PFSK-1 (cell line): ENCODE data around the gene GZF1.

Experiments used
- FOXP2 ChIP-seq: optimal IDR thresholded peaks from 2 replicates; pipeline ENCODE3; 2011; ENCODE audit warnings: borderline replicate concordance, control low read depth, inconsistent platforms; ENCODE audit not compliant: insufficient read depth; ENCODE audit errors: extremely low read length, extremely low read depth
- POLR2AphosphoS5 ChIP-seq: IDR thresholded peaks from 2 replicates; pipeline ENCODE4 v1.6.1; 2012; ENCODE audit warnings: low read depth, mild to moderate bottlenecking, control low read depth, low read length, moderate library complexity
- REST ChIP-seq, 2 experiments: IDR thresholded peaks; 2 replicates each; pipeline versions ENCODE4 v1.6.1 to v1.8.0; 2011 to 2012; ENCODE audit warnings: low read depth in 2 of 2, low read length in 2 of 2, control low read depth in 1 of 2, inconsistent platforms in 1 of 2, mild to moderate bottlenecking in 1 of 2, moderate library complexity in 1 of 2; ENCODE audit not compliant: insufficient read depth in 1 of 2
- SIN3A ChIP-seq: IDR thresholded peaks from 2 replicates; pipeline ENCODE4 v1.6.1; 2012; ENCODE audit warnings: mild to moderate bottlenecking, low read length, moderate library complexity, borderline replicate concordance; ENCODE audit not compliant: insufficient read depth
- TAF1 ChIP-seq: IDR thresholded peaks from 2 replicates; pipeline ENCODE4 v1.6.1; 2012; ENCODE audit warnings: low read length, control low read depth, borderline replicate concordance; ENCODE audit not compliant: insufficient read depth

DNA sequence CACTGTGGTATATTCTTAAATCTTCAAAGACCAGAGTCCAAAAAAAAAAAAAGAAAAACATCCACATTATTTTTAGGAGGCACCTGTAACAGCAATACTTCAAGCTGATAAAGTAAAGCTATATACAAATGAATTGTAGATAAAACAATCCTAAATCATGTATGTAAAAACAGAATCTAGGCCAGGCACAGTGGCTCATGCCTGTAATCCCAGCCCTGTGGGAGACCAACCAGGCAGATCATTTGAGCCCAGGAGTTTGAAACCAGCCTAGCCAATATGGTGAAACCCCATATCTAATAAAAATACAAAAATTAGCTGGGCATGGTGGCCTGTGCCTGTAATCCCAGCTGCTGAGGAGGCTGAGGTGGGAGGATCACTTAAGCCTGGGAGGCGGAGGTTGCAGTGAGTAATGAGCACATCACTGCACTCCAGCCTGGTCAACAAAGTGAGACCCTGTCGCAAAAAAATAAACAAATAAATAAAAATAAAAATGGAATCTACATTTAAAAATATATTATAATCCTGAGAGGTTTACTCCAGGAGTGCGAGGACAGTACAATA, 52.0 kb downstream of the GZF1 start:
- no peak for TF ChIP-seq TAF1
- no peak for TF ChIP-seq SIN3A
- no peak for TF ChIP-seq POLR2AphosphoS5
- TF ChIP-seq REST (IDR thresholded peaks at IDR 0.05; ENCODE audit: insufficient read depth in 1 of 2, low read depth in 2 of 2, low read length in 2 of 2), result no peak
- TF ChIP-seq FOXP2, result no peak
